Measurements from ENCODE around the gene TRIM65.

Gene TRIM65

DNA sequence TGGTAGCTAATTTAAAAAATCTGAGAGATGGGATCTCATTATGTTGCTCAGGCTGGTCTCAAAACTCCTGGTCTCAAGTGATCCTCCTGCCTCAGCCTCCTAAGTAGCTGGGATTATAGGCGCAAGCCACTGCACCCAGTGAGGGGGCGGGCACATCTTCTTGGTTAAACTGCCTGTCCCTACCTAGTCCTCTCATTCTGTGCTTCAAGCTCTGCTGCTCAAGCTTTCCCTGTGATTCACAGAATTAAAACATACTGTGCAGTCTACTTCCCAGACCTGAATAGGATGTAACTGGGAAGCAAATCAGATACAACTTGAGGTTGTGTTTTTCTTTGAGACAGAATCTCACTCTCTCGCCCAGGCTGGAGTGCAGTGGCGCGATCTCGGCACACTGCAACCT is 5.7 kb upstream of the TRIM65 start:
- peaks cover 11% of the 10 kb centered on the region for H3F3A ChIP-seq (ENCODE audit: insufficient read depth, low read length)
- no peak overlapping the region for H3K4me2 ChIP-seq (ENCODE audit: low read depth, low read length)
- H3K9ac ChIP-seq (ENCODE audit: low read length): no peak overlapping the region
- H3K9me3 ChIP-seq (replicated peaks; ENCODE audit: insufficient read depth, low read length): no peaks in the 10 kb centered on the region
- H3K27me3 ChIP-seq (replicated peaks; ENCODE audit: insufficient read depth, low read length): no peaks in the 10 kb centered on the region
- no peaks in the 10 kb centered on the region for H4K20me1 ChIP-seq (ENCODE audit: insufficient read depth, low read length)
- TF ChIP-seq EZH2phosphoT487 (IDR thresholded peaks at IDR 0.05; ENCODE audit: low read length): no peak
- TF ChIP-seq, protein P1, sequence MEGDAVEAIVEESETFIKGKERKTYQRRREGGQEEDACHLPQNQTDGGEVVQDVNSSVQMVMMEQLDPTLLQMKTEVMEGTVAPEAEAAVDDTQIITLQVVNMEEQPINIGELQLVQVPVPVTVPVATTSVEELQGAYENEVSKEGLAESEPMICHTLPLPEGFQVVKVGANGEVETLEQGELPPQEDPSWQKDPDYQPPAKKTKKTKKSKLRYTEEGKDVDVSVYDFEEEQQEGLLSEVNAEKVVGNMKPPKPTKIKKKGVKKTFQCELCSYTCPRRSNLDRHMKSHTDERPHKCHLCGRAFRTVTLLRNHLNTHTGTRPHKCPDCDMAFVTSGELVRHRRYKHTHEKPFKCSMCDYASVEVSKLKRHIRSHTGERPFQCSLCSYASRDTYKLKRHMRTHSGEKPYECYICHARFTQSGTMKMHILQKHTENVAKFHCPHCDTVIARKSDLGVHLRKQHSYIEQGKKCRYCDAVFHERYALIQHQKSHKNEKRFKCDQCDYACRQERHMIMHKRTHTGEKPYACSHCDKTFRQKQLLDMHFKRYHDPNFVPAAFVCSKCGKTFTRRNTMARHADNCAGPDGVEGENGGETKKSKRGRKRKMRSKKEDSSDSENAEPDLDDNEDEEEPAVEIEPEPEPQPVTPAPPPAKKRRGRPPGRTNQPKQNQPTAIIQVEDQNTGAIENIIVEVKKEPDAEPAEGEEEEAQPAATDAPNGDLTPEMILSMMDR (IDR thresholded peaks at IDR 0.05; ENCODE audit: low read length): no peak
- TF ChIP-seq EZH2 (optimal IDR thresholded peaks at IDR 0.05; ENCODE audit: low read depth, low read length): no peak
- H3K4me1 ChIP-seq (ENCODE audit: low read length): peaks cover 4% of the 10 kb centered on the region; the same call in 1 of the 2 replicates
- no peak overlapping the region for H2AFZ ChIP-seq (ENCODE audit: low read length)
- H3K4me3 ChIP-seq (ENCODE audit: low read length): no peak overlapping the region
- no peak for DNase-seq
- no peaks in the 10 kb centered on the region for H3K36me3 ChIP-seq (replicated peaks; ENCODE audit: insufficient read depth, low read length)
- H3K9me2 ChIP-seq (replicated peaks; ENCODE audit: insufficient read depth, low read length): no peaks in the 10 kb centered on the region
- peaks cover 30% of the 10 kb centered on the region for H3K79me2 ChIP-seq (ENCODE audit: low read length)
- H3K27ac ChIP-seq (ENCODE audit: low read length): no peak overlapping the region

DNA sequence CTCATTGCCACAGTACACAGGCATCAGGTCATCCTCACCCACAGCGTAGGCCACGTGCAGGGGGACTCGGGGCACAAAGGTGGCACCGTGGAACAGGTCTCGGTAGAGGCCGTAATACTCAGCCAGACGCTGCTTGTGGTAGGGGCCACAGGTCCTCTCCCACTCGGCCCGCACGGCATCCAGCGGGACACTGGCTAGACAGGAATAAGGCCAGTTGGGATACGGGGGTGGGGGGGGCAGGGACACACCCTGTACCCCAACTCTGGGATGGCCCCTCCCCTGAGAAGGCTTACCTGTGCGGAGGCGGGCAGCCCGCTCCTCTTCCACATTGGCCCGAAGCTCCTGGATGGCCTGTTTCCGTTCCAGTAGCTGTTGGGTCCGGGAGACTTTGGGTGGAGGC is 5.0 kb upstream of the TRIM65 start:
- H3K27me3 ChIP-seq (replicated peaks; ENCODE audit: insufficient read depth, low read length): no peaks in the 10 kb centered on the region
- peaks cover 12% of the 10 kb centered on the region for H3F3A ChIP-seq (ENCODE audit: insufficient read depth, low read length)
- no peak overlapping the region for H2AFZ ChIP-seq (ENCODE audit: low read length)
- H3K9me3 ChIP-seq (replicated peaks; ENCODE audit: insufficient read depth, low read length): no peaks in the 10 kb centered on the region
- no peak overlapping the region for H3K27ac ChIP-seq (ENCODE audit: low read length)
- no peaks in the 10 kb centered on the region for H3K9me2 ChIP-seq (replicated peaks; ENCODE audit: insufficient read depth, low read length)
- H3K36me3 ChIP-seq (replicated peaks; ENCODE audit: insufficient read depth, low read length): no peaks in the 10 kb centered on the region
- no peaks in the 10 kb centered on the region for H4K20me1 ChIP-seq (ENCODE audit: insufficient read depth, low read length)
- DNase-seq: no peak
- no peak overlapping the region for H3K4me2 ChIP-seq (ENCODE audit: low read depth, low read length)
- H3K9ac ChIP-seq (ENCODE audit: low read length): no peak overlapping the region
- peaks cover 30% of the 10 kb centered on the region for H3K79me2 ChIP-seq (ENCODE audit: low read length)
- peaks cover 4% of the 10 kb centered on the region; the same call in 1 of the 2 replicates for H3K4me1 ChIP-seq (ENCODE audit: low read length)
- H3K4me3 ChIP-seq (ENCODE audit: low read length): no peak overlapping the region
- no peak for TF ChIP-seq EZH2 (optimal IDR thresholded peaks at IDR 0.05; ENCODE audit: low read depth, low read length)
- no peak for TF ChIP-seq EZH2phosphoT487 (IDR thresholded peaks at IDR 0.05; ENCODE audit: low read length)
- TF ChIP-seq, protein P1 (IDR thresholded peaks at IDR 0.05; ENCODE audit: low read length): no peak

DNA sequence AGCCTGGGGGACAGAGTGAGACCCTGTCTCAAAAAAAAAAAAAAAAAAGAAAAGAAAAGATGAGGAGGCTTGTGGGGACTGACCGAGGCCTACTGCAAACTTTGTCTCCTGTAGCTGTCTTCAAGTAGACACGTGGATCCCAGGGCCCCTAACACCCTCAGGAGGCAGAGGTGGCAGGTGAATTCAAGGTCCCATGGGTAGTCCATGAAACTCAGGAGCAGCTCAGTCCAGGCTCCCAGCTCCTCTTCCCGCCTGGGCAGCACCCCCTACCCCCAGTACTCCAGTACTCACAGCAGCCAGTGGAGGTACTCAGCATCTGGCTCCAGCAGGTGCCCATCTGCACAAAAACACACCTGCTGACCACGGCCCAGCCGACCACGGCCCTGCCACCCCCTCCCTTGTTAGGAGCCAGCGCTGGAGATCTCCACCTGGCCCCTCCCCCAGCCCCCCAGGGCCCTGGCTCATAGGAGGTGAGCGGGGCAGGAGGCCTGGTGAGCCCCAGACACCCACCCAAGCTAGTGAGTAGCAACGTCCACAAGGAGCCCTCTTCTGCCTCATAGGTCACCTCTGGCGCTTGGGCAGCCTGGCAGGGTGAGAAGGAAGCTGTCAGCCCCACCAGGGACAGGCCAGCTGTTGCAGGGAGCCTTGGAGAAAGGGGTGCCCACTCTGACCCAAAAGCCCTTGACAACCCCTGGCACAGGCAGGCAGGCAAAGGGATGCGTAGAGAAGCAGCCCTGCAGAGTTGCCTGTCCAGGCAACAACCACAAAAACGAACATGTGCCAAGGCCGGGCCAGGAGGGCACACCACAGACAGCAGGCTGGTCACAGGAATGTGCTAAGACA is 4.2 kb upstream of the TRIM65 start:
- Histone ChIP-seq H3K79me2 (ENCODE audit: low read length) (peaks cover 35% of the 10 kb centered on the region), H3K9me2 (replicated peaks; ENCODE audit: insufficient read depth, low read length) (no peaks in the 10 kb centered on the region), H3F3A (ENCODE audit: insufficient read depth, low read length) (peaks cover 12% of the 10 kb centered on the region), H4K20me1 (ENCODE audit: insufficient read depth, low read length) (no peaks in the 10 kb centered on the region), H3K4me1 (ENCODE audit: low read length) (no peaks in the 10 kb centered on the region), H3K9me3 (replicated peaks; ENCODE audit: insufficient read depth, low read length) (no peaks in the 10 kb centered on the region), H3K4me2 (ENCODE audit: low read depth, low read length) (no peak overlapping the region), H3K9ac (ENCODE audit: low read length) (no peak overlapping the region), H2AFZ (ENCODE audit: low read length) (no peak overlapping the region), H3K36me3 (replicated peaks; ENCODE audit: insufficient read depth, low read length) (no peaks in the 10 kb centered on the region), H3K27ac (ENCODE audit: low read length) (no peak overlapping the region), H3K4me3 (ENCODE audit: low read length) (no peak overlapping the region), H3K27me3 (replicated peaks; ENCODE audit: insufficient read depth, low read length) (no peaks in the 10 kb centered on the region)
- DNase-seq: no peak
- TF ChIP-seq EZH2 (optimal IDR thresholded peaks at IDR 0.05; ENCODE audit: low read depth, low read length) (no peak), EZH2phosphoT487 (IDR thresholded peaks at IDR 0.05; ENCODE audit: low read length) (no peak)
- TF ChIP-seq, protein P1 (IDR thresholded peaks at IDR 0.05; ENCODE audit: low read length): no peak
